LoVo (cell line): Measurements from ENCODE around the gene NIPA2.
A peak's percentile ranks its signal among the peaks of the same experiment; 100 is the strongest.

ENCODE experiments used
- DNase-seq: peaks from one replicate; pipeline ENCODE4 v3.0.0-alpha.2; 2016; ENCODE audit warnings: low spot score

The NIPA2 gene

DNA sequence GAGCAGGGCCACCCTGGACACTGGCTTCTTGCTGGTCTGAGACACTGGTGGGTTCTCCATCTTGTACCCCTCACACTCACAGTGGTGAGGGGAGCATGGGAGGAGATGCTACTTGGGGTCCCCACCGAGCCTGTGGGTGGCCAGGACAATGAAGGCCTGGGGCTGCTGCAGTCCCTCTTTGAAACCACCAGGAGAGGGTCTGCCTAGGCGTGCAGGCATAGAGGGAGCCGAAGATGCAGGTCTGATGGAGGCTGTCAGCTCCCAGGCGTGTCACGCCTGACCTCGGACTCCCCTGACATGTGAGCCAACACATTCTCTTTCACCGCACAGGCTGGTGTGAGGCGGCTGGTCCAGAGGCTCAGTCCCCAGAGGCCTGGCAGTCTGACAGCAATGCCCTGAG lies 39.1 kb downstream of the NIPA2 start:
- no peak for DNase-seq

DNA sequence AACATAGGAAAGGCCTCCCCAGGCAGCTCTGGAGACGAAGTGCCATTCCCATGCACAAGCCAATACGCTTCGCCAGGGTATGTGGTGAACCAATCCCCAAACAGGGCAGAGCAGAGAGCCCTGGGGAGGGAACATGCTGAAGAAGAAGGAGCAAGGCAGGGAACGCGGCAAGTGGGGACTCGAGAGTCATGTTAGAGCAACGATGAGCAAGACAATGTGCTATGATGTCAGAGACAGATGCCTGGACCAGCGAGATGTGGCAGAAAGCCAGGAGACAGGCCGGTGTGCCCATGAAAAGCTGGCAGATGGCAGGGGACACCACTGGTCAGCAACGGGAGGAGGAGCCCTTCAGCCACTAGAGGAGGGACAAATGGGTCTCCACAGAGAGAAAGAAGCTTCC lies 39.6 kb downstream of the NIPA2 start:
- no peak for DNase-seq

DNA sequence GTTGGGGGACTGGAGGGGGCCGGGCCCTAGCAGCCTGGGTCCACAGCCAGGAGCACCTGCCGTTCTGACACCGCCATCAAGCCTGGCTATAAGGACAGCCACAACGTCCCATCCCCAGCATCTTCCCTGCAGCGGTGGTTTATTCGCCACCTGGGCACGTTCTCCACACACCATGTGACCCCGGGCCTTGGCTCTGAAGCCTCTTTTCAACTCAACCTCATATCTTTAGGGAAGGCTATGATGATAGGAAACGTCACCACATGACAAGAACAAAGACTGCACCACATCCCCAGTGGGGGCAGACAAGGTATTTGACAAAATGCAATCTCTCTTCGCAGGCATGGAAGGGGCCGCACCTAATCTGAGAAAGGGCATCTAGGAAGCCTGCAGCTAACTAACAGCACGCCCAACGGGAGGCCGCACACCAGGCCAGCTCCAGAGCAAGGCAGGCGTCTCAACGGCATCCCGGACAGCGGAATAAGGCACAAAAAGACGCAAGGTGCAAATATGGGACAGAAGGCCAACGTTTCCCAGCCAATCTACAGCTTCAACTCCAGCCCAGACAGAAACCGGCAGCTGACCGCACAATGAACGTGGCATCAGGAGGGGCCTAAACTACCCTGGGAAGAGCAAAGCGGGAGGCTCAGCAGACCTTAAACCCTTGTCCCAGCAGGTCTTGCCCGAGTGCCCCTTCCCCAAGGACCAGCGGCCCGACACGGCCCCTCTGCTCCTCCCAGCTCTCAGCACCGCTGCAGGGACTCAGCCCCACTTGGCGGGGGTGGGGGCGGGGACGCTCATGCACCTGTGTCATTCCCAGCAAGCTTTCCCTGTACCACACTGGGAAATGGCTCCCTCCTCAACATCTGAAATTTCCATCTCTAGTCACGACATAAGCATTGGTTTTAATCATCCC lies 41.9 kb downstream of the NIPA2 start:
- no peak for DNase-seq

DNA sequence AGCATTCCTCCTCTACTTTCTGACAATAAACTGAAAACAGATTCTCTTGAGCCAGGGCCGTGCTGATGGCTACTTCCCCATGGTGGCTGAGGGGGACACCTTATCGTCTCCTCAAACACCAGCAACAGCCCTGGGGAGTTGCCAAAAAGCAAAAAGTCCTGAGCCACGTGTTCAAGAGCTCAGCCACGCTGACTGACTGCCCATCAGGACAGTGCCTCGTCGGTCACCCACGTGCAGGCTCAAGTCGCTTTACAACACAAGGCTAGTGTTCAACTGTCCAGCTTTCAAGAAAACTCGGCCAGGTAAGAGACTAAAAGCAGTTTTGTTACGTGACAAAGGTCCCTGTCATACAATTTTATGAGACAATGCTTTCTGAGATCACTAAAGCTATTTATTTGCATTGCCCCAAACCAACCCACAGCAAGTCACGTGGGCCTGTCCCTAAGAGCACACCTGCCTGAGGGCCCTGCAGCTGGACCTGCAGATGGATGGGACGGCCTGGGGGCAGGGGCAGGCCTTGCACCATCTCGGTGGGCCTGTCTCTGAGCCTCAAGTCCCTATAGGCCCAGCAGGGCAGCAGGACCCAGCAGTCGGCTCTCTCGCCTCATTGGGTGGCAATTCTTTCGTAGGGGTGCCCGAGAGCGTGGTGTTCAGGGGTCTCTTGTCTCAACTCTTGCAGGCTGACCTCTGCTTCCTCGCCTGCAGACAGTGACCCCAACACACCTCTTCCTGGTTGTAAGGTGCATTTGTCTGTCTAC lies 42.7 kb downstream of the NIPA2 start:
- no peak for DNase-seq

DNA sequence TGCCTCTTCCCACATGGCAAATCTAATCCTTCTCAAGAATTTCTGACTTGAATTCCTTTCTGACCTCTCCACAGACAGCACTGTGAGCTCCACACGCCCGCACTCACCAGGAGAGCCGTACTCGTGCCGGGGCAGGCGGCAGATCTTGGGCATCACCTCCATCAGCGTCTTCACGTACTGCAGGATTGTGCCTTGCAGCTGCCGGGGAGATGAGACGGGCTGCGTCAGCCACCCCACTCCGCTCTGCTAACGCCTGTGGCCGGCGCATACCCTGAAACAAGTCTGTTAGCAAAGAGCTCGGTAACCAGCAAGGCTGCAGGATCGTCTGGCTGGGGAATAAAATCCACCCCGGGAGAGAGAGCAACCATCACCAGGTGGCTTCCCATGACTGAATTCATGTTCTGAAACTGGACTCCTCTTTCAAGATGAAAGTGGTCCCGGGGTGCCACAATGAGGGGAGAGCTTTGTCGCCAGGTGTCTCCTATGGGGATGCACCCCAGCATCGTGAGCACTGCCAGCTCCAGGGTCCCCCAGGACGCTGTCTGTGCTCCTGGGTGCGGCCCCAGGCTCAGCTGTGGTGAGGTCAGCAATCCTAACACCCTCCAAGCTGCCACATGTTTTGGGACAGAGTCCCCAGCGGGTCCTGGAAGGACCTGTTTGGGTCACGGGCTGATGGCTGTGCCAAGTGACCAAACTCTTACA lies 43.4 kb downstream of the NIPA2 start:
- DNase-seq: no peak

DNA sequence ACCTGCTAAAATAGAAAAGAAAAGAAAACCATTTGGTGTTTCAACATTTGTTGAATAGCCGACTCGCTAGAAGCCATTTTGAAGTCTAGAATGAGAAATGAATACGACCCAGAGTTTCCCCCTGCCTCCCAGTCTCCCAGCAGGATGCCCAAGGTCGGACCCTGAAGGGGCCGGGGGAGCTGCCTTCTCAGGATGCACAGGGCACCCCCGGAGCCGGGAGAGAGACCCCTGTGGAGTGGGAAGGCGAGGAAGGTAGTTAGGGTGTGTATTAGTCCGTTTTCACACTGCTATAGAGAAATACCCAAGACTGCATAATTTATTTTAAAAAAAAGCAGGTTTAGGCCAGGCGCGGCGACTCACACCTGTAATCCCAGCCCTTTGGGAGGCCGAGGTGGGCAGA lies 44.7 kb downstream of the NIPA2 start:
- DNase-seq: no peak

DNA sequence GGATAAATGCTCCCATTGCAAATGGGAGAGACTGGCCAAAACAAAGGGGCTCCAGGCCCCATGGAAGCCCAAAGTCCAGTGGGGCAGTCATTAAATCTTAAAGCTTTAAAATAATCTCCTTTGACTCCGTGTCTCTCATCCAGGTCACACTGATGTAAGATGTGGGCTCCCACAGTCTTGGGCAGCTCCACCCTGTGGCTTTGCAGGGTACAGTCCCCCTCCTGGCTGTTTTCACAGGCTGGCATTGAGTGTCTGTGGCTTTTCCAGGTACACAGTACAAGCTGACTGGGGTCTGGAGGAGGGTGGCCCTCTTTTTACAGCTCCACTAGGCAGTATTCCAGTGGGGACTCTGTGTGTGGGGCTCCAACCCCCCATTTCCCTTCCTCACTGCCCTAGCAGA lies 45.9 kb downstream of the NIPA2 start:
- no peak for DNase-seq

DNA sequence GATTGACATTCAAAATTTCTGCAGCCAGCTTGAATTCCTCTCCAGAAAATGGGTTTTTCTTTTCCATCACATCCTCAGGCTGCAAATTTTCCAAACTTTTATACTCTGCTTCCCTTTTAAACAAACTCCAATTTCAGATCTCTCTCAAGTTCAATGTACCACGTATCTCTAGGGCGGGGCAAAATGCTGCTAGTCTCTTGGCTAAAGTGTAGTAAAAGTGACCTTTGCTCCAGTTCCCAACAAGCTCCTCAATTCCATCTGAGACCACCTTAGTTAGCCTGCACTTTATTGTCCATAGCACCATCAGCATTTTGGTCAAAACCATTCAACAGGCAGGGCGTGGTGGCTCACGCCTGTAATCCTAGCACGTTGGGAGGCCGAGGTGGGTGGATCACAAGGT lies 46.7 kb downstream of the NIPA2 start:
- no peak for DNase-seq

DNA sequence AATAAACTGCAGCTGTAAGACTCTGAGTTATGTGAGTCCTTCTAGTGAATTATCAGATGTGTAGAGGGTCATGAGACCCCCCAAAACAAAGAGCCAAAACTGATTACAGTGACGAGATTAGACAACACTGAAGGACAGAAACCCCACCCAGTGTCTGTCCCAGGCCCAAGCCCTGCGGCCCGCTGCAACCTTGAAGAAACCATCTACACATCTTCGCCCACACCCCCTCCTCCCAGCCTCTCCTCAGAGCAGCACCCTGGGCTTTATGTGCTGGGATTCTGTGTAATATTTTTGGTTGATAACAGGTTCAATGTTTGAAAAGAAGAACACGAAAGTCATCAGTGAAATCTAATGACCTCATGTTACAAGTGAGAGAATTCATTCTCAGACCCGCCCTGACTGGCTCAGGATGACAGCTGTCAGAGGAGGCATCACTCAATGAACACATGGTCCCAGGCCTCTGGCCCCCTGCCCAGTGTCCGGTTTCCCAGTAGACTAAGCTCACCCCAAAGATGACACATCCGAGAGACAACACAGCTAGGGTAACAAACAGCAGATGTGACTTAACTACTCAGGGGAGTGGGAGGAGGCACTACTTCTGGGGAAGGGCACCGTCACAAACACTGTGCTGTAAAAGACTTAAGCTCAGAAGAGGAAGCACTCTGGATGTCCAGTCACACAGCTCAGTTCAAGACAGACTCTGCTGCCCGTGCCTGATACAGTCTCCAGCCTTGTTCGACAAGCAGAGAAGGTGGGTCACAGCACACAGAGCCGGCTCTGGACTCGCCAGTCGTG lies 48.9 kb downstream of the NIPA2 start:
- DNase-seq: no peak

DNA sequence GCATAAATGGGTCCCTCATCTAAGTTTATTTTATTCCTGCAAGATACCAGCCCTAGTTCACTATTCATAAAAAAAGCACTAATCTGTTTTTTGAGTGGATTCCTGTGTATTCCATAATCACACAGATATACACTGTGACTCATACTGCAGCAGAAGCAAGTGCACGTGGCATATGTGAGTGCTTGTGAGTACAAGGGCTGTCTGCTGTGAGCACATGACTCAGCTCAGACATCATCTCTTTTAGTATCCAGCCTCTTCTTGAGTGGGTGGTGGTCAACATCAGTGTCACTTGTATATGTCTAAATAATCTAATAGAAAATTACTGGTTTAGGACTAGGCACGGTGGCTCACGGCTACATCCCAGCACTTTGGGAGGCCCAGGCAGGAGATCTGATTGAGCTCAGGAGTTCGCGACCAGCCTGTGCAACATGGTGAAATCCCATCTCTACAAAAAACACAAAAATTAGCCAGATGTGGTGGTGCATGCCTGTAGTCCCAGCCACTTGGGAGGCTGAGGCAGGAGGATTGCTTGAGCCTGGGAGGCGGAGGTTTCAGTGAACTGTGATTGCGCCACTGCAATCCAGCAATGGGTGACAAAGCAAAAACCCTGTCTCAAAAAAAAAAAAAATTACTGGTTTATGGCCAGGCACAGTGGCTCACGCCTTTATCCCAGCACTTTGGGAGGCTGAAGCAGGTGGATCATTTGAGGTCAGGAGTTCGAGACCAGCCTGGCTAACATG lies 49.8 kb downstream of the NIPA2 start:
- no peak for DNase-seq

DNA sequence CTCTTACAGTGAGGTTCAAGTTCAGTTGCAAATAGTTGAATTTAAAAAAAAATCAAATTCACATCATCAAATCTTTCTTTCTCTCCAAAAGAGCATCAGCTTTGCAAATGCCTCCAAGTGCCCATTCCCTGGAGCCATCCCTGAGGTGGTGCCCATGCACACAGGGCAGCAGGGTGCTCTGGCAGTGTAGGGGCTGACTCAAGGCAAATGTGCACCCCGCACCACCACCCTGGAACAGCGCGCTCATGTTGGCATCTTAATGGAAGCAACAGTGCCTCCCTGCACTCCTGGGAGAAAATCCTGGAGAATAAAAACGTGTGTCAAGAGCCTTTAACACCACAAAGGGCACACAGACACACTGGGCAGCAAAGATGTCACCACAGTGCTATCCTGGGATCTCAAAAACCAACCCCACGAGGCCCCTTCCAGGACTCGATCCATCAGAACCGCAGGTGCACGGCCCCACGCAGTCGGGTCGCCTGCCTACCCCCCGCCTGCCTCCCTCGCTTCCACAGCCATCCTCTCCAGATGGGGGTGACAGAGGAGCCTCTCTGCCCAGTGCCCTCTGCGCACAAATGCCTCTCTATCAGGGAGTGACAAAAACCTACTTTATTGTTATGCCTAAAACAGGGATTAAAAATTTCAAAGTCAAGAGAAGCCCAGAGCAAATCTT lies 50.8 kb downstream of the NIPA2 start:
- DNase-seq: no peak

DNA sequence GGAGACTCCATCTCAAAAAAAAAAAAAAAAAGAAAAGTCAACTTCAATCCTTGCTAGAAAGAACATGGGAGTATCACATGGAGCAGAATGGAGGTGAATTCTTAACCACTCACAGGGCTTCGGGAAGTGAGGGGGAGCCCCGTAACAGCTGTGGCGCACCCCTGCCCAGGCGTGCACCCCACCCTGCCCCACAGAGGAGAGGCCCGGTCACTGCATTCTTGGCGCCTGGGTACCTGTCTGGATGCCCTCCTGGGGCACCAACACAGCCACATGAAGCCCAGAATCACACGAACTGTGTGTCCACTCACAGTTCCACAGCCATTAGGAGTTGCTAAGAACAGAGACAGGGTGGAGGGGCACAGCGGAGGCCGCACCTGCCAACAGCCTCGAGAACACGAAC lies 51.8 kb downstream of the NIPA2 start:
- DNase-seq: no peak

DNA sequence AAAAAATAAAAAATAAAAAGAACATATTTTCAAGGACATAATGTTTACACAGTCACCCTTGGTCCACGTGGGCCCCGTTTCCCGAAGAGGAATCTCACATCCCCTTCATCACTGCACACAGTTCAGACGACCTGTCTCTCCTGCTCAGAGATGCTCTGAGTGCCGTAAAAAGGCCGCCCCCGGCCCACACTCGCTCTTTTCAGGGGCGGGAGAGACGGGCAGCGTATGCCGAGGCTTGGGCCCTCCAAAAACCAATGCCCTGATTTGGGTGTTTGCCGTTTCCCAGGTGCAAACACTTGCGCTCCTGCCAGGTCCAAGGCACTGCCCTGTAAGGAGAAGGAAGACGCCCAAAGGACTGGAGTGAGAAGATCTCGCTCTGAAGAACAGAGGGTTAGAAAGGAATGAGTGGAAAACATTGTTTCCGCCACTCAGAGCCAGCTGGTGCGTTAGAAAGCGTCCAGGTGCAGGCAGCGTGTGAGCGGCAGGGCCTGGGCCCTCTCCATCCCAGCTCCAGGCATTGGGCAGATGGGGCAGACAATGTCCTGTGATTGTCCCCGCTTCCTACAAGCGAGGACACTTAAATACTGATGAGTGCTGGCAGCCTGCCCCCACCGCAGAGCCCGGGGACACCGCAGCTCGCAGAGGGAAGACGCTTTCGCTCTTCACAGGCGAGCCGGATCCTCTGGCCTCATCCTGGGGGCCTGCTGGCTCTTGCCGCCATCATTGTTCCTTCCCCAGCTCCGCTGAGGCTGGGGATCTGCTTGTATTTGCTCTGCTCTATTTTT lies 53.2 kb downstream of the NIPA2 start:
- no peak for DNase-seq

DNA sequence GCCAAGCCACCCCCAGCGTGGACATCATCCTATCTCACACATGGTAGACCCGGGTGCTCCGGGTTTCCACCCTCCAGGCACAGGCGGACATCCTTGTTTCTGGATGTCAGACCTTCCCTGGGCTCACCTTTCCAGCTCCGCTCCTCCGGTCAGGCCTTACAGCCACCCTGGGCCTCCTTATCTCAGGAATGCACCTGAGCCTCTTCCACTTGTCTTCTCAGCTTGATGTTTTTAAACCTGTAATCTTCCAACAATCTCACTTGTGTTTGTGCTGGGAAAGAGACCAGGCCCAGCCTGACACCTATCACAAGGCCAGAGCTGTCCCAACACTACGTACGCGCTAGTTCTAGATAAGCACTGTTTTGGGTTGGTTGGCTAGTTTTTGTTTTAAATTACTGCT lies 53.9 kb downstream of the NIPA2 start:
- DNase-seq: no peak

DNA sequence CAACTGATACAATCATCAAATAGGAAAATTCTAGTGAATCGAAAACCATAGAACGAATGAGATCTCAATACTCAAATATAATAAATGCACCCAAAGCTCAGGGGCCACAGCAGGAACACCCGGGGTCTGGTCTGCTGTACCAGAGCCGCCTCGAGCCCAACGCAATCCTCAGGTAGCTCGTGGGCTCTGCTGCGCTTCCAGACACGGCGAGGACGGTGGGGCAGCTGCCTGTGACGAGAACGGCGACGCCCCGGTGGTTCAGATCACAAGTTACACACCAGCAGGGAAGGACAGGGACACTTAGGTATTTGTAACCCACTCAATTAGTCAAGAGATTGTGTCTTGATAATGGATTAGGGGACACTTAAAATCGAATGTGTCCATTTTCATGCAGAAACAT lies 54.6 kb downstream of the NIPA2 start:
- no peak for DNase-seq

DNA sequence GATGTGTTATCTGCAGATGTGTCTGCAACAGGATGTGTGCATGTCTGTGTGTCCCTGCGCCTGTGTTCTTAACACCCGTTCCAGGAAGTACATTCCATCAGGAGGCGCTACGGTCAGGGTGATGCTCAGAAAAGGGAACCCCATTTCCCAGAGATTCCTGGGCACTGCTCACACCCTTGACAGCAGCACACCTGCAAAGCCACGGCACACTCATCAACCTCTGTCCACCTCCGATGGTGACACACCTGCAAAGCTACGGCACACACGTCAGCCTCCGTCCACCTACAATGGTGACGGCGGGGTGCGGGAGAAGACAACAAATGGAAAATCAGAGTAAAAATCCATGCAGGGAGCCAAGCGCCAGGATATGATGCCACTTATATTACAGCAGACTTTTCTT lies 55.4 kb downstream of the NIPA2 start:
- no peak for DNase-seq

DNA sequence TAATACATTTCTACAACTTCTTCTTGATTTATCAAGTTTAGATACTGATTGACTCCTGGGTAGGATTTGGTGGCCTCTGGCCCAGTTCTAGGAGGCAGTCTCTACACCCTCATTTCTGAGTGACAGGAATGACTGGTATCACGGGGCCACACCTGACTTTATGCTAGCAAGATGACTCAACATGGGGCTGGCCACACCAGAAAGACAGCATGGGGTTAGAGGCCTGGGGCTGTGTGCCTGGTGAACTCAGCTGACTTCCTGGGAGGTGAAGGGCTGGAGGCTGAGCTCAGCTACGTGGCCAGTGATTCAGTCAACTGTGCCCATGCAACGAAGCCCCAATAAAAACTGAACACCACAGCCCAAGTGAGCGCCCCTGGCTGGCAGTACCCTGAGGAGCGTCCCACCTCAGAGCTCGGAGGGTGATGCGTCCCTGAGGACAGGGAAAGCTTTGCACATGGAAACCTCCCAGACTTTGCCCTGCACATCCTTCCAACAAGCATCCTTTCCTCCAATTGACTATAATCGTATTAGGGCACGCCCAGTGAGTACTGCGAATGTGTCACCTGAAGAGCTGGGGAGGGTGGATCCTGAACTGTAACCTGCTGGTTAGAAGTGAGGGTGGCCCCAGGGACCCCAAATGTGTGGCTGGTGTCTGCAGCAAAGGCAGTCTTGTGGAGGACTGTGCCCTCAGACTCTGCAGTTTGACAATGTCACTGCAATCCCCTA lies 57.2 kb downstream of the NIPA2 start:
- peak; percentile 95 for DNase-seq

DNA sequence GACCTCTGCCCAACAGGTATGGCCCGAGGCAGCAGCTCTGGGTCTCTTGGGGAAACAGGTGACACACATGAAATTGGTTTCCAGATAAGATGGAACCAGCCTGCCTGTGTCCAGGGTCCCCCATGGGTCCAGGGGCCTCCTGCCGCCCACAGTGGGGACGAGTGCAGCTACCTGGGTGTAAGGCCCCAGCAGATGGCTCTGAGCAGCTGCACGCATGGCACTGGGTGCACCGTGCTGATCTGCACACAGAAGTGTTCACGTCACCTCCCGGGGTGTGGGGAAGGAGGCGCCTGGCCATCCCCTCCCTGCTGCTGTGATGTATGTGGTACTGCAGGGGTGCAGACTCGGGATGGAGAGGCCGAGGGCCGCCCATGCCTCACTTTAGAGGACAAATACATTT lies 63.6 kb downstream of the NIPA2 start:
- DNase-seq: no peak

DNA sequence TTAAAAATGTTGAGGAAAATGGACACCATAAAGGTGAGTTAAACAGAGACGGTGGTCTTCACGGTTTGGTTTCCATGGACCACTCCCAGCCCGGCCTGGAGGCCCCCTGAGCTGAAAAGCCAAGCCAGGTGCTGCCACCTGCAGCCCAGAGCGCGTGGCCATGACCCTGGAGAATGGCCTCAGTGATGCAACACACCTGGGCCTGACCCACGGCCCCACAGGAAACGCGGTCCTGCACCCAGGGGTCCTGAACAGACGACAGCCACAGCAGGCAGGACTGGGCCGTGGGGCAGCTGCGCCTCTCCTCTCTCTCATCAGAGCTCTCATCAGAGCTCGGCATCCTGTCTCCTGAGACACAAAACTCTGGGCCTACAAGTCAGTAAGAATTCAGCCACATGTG lies 64.1 kb downstream of the NIPA2 start:
- DNase-seq: no peak
